Stimulated activated CD4-positive, alpha-beta T cell treated with anti-CD3 and anti-CD28 coated beads, Interleukin-1b, Interleukin-23, amount 100 ng/mL, for 1 hour (primary cell): Measurements from ENCODE around the gene COX17.

Source experiments
- DNase-seq, 2 donors: peaks; one replicate each; pipeline ENCODE4 v3.0.0-alpha.2; 2020; ENCODE audit warnings: low read depth in 2 of 2

COX17 gene

GRCh38 chr3:119675188-119675874 is 1.9 kb downstream of the COX17 start:
- DNase-seq = no peak

- DNase-seq = no peak
Observed at GRCh38 chr3:119673875-119674274, 3.3 kb downstream of the COX17 start.

- no peak for DNase-seq
Observed at GRCh38 chr3:119672776-119673175, 4.4 kb downstream of the COX17 start.

GRCh38 chr3:119669906-119670570 is 7.2 kb downstream of the COX17 start:
- DNase-seq = no peak

- DNase-seq = no peak
Observed at GRCh38 chr3:119665954-119666559, 11.1 kb downstream of the COX17 start.

GRCh38 chr3:119664850-119665379 is 12.3 kb downstream of the COX17 start:
- no peak for DNase-seq

- no peak for DNase-seq
Observed at GRCh38 chr3:119664370-119664769, 12.8 kb downstream of the COX17 start.

- no peak for DNase-seq
Observed at GRCh38 chr3:119663885-119664284, 13.3 kb downstream of the COX17 start.

GRCh38 chr3:119662604-119663373 is 14.4 kb downstream of the COX17 start:
- DNase-seq = no peak

- DNase-seq = no peak
Observed at GRCh38 chr3:119660474-119661440, 16.4 kb downstream of the COX17 start, which contains the start of gene POPDC2. POPDC2 (minus strand) TSS chr3:119660589; CDS start chr3:119660423, 166 bp downstream.

GRCh38 chr3:119659606-119660291 is 17.5 kb downstream of the COX17 start:
- DNase-seq = no peak

GRCh38 chr3:119658994-119659393 is 18.2 kb downstream of the COX17 start:
- DNase-seq = no peak

GRCh38 chr3:119657887-119658702 is 19.1 kb downstream of the COX17 start:
- no peak for DNase-seq

- DNase-seq = no peak
Observed at GRCh38 chr3:119653876-119654275, 23.3 kb downstream of the COX17 start.

GRCh38 chr3:119652306-119653033 is 24.7 kb downstream of the COX17 start:
- no peak for DNase-seq

- DNase-seq = no peak
Observed at GRCh38 chr3:119649761-119650160, 27.4 kb downstream of the COX17 start.

GRCh38 chr3:119647843-119648575 is 29.2 kb downstream of the COX17 start:
- DNase-seq = no peak

- DNase-seq = no peak
Observed at GRCh38 chr3:119647171-119647570, 30.0 kb downstream of the COX17 start.
